HG02840 (cell line): ENCODE results near the gene RFX8.

Experiments used
- ATAC-seq: cut with Tn5 transposase; IDR thresholded peaks from one replicate; pipeline ENCODE4 v1.9.1; 2021; ENCODE audit warnings: mild to moderate bottlenecking, moderate library complexity, moderate number of reproducible peaks; ENCODE audit not compliant: unreplicated experiment, low FRiP score

Gene RFX8

DNA sequence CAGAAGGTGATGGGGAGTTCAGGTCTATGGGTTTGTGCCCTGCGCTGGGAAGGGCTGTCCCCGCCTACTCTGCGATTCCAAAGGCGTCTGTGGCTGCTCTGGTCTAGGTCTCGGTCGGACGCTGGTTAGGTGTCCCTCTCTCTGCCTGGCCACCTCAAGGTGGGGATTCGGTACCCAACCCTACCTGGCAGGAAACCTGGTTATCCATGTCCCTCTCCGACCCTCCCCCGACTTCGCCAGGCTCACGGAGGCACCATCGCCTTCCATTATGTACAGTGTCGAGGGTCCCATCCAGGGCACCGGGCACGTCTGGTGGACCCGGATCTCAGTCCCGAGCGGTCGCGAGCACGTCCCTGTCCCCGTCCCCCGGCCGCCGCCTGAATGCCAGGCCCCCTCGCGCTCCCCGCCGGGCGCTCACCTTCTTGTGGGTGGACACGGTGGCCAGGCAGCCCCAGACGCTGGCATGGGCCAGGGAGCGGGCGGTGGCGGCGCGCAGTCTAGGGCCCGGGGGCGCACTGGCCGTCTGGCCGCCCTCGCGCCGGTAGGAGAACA lies 88.2 kb downstream of the RFX8 start:
- ATAC-seq = no peak

GRCh38 chr2:101383016-101383541 lies 91.8 kb downstream of the RFX8 start:
- ATAC-seq = no peak

DNA sequence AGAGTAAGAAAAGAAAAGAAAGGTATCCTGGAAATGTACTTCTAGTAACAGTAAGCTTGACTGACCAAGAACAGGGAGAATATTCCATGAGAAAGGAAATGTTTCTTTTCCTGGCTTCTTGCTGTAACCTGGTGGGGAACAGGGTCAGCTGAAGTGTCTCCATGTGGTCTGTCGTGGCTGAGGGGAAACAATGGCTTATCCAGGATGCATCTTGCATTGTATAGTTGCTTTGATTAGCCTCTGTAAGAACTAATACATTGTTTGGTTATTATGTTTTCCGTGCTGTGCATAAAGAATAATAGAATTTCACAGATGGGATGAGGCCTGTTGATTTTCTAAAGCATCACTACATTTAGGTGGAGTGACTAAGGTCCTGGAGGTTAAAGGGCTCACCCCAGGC lies 92.5 kb downstream of the RFX8 start:
- ATAC-seq = no peak

- ATAC-seq = no peak
Observed at GRCh38 chr2:101380376-101380775, 94.5 kb downstream of the RFX8 start.

DNA sequence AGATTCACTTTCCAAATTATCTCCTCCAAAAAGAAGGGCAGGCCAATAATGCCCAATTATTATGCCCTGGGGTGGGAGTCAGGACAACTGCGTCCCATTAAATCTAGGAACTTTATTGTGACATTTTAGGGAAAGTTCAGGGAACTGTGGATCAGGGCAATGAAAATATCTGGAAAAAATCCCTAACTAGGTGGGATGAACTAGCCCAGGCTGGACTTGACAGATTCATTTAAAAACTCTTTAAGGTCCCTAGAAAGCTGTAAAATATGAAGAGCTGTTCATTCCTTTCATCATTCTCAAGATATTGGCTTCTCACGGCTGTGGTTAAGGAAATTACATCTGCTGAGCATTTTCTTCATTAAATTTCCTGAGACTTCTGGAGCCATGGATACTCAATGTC lies 95.8 kb downstream of the RFX8 start:
- ATAC-seq = no peak

GRCh38 chr2:101375653-101376052 lies 99.3 kb downstream of the RFX8 start:
- ATAC-seq = no peak

- no peak for ATAC-seq
Observed at GRCh38 chr2:101374821-101375561, 99.9 kb downstream of the RFX8 start.

- no peak for ATAC-seq
Observed at GRCh38 chr2:101372792-101373191, 102.1 kb downstream of the RFX8 start.

GRCh38 chr2:101371636-101372035 lies 103.3 kb downstream of the RFX8 start:
- no peak for ATAC-seq

DNA sequence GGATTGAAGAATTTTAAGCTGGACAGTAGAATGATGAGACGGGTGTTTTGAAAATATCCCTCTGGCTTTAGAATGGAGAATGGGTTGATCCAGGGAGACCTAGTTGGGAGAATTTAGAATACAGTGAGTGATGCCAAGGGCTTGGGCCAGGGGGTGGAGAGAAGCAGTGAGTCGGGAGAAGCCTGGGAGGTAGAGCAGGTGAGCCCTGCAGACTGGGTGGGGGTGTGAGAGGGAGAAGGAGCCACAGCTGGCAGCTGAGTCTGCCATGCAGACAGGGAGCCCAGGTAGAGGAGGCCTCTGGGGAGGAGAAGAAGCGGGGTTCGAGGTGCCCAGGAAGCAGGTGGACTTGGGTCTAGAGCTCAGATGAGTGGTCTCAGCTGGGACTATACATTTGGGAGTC lies 105.8 kb downstream of the RFX8 start:
- ATAC-seq = no peak

DNA sequence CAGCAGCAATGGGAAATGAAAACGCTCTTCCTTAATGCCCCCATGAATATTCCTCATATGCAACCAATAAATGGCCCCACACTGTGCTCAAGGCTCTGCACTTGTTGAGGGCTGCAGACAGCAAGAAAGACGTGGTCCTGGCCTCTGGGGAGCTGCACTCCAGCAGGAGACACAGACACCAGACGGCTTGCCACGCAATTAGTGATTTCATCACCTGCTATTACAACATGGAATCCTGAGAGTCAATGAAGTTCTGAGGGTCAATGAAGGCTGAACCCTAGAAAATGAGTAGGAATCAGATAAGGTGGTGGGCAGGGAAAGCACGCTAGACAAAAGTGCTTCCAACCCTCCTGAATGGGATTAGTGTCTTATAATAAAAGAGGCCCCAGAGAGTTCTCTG lies 106.5 kb downstream of the RFX8 start:
- no peak for ATAC-seq

DNA sequence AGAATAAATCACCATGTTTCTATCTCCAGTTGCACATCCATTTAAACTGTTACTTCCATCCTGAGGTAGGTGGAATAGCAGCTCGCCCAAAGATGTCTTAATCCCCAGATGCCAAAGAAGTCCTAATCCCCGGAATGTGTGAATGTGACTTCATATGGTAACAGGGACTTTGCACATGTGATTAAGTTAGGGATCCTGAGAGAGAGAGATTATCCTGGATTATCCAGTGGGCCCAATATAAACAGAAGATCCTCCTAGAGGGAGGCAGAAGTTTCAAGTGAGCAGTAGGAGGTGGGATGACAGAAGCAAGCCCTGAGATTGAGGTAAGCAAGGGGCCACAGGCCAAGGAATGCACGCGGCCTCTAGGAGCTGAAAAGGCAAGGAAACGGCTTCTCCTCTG lies 107.4 kb downstream of the RFX8 start:
- ATAC-seq = no peak

GRCh38 chr2:101364878-101365277 lies 110.0 kb downstream of the RFX8 start:
- no peak for ATAC-seq

DNA sequence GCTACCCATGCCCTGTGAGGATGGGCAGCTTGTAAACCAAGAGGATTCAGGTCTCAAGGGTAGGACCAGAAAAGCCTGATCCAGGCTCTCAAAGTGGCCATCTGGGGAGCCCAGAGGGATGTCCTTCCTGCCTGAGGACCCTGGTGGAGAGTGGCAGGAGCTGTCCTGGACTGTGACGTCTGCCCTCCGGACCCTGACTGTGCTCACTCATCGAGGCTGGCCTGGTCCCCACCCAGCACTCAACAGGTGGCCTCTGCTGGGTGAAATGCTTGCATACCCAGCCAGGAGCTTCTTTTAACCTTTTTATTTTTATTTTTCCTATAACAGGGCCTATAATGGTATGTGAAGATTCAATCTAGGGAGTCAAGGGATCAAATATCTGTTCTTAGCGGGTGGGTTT lies 112.1 kb downstream of the RFX8 start:
- no peak for ATAC-seq

GRCh38 chr2:101362316-101362715 lies 112.6 kb downstream of the RFX8 start:
- no peak for ATAC-seq

DNA sequence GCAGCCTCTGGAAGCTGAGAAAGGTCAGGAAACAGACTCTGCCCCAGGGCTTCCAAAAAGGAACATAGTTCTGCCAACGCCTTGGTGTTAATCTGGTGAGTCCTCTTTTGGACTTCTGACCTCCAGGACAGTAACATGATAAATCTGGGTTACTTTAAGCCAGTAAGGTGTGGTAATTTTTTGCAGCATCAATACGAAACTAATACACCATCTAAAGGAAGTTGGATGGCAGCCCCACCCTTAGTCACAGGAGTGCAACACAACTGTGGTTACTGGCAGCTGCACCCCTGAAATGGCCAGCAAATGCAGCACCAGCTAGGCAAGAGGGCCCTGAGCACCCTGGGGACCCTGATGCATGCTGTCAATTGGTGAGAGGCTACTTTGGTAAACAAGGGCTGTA lies 113.4 kb downstream of the RFX8 start:
- ATAC-seq = no peak

- no peak for ATAC-seq
Observed at GRCh38 chr2:101361121-101361520, 113.8 kb downstream of the RFX8 start.

DNA sequence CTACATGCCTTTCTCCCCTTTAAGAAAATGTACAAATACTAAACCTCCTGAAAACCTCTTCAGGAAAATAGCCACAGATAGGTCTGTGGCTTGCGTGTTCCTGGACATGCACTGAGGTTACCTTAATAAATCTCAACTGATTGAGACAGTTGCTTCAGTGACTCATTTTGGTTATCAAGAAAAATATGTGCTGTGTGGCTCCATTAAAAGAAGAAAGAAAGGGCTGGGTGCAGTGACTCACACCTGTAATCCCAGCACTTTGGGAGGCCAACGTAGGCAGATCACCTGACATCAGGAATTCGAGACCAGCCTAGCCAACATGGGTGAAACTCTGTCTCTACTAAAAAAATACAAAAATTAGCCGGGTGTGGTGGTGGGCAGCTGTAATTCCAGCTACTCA lies 114.7 kb downstream of the RFX8 start:
- no peak for ATAC-seq

GRCh38 chr2:101359410-101359954 lies 115.4 kb downstream of the RFX8 start:
- ATAC-seq = no peak

- ATAC-seq = no peak
Observed at GRCh38 chr2:101357376-101357775, 117.5 kb downstream of the RFX8 start.

GRCh38 chr2:101356521-101356920 lies 118.4 kb downstream of the RFX8 start:
- ATAC-seq = no peak

- ATAC-seq = no peak
Observed at GRCh38 chr2:101356055-101356454, 118.9 kb downstream of the RFX8 start.
